GM21367 (cell line): ENCODE results near the gene GBF1.
"Not testable (repeated sequence)": the region's sequence is repeated elsewhere in the genome, so short reads cannot be mapped to it uniquely, and the experiment has no call there.

Experiments
- ATAC-seq: cut with Tn5 transposase; IDR thresholded peaks from one replicate; pipeline ENCODE4 v1.9.1; 2021; ENCODE audit not compliant: unreplicated experiment

GBF1 gene

GRCh38 chr10:102230861-102231356 is 14.4 kb upstream of the GBF1 start:
- no peak for ATAC-seq

- no peak for ATAC-seq
These were observed 13.7 kb upstream of the GBF1 start for GRCh38 chr10:102231357-102232318.

GRCh38 chr10:102233997-102234396 is 11.3 kb upstream of the GBF1 start:
- ATAC-seq, result no peak

DNA sequence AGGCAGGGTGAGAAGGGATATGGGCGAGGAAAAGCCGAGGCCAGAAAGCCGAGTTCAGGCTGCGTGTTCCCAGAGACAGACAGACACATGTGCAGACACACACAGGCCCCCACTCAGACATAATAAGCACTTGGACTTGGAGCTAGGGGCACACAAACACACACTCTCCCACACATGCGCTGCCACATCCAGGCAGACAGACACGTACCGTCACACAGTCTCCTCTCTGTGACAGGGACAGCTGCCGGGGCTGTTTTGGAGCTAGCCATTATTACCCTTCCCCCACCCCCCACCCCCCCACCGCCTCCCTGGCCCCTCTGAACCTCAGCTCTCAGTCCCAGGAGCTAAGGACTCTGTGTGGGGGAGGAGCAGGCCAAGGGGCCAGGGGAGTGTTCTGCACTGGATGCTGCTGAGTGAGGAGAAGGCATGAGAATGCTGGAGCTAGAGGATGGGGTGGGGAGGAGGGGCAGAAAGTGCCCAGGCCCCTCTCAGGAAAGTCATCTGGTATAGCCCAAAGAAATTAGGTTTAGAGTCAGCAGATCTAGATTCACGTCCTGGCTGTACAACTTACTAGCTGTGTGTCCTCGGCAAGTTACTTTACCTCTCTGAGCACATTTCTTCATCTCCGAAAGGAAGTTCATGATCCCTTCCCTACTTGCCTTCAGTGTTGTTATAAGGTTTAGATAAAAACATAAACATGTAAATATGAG is 10.3 kb upstream of the GBF1 start:
- ATAC-seq, result no peak

DNA sequence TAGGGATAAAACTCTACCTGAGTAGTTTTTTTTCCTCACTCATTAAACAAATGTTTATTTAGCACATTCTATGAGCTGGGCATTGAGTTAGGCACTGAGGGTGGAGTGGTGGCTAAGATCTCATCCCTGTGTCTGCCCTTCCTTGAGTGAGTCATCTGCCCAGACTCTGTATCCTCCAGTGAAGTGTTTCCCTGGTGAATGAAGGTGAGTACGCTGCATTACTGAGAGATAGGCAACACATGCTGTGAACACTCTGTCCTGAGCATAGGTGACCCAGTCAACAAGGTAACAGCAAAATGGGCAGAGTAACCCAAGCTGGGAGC is 9.8 kb upstream of the GBF1 start:
- no peak for ATAC-seq

DNA sequence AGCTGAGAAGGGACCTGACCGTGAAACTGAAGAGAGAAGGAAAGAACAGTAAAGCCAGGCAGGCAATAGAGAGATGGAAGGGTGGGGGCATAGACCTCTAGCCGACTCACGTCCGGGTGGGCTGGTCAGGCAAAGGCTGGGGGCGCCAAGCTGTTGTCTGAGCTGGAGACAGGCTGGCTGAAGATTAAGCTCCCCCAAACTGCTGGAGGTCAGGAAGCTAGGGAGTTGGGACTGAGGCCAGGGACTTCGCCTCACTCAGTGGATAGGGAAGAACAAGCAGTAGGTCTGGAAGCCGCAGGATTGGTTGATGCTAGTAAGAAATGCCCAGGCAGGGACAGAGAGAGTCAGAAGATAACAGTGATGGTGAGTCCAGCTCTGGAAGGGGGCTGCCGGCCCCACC is 9.3 kb upstream of the GBF1 start:
- ATAC-seq, result no peak

- no peak for ATAC-seq
These were observed 7.5 kb upstream of the GBF1 start for GRCh38 chr10:102237711-102238252.

DNA sequence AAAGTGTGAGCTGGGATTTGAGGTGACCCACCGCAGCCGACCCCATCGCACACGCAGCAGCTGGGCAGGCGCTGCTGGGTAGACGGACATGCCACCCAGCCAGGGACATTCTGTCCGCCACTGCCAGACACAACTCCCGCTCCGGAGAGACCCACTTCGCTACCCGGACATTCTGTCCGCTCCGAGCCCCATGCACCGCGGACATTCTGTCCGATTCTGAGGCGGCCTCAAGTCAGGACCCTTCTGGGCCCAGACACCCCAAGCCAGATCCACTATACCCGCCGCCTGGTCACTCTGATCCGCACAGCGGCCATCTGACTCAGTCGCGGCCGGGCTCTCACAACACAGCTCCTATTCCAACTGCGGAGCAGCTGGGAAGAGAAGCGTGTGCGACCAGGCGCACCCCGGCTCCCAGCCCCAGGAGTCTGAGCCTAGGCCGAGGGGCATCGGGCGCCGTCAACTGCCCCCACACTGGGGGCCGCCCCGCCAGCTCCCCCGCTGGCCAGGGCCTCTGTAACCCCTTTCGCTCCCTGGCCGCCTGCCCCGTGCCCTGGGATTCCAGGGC is 4.8 kb upstream of the GBF1 start:
- no peak for ATAC-seq

- ATAC-seq, result no peak
These were observed 4.3 kb upstream of the GBF1 start for GRCh38 chr10:102241032-102241443.

DNA sequence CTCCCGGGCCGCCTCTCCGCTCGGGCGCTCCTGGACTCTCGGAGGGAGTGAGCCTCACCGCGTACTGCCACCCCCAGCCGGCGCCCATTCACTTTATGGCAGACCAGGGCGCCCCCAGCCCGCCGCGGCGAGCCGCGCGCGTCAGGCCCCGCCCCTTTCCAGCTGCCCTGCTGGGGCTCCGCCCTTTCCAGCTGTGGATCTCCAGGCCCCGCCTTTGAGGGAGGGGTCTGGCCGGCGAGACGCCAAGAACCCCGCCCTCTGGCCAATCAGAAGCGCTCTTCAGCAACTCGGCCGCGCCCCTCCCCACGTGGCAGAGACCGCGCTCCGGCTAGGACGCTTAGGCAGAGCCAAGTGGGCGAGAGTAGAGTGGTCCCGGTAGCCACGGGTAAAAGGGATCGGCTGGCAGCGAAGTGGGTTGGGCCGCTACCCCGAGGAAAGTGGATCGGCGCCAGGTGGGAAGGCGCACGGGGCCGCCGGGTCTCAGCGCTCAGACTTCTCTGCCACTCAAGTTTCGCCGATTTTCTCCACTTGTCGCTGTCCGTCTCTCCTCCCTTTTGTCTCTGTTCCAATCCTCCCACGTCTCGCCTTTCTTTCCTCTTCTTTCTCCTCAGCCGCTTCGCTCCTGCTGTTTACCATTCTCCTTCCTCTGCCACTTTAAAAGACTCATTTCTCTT is 3.8 kb upstream of the GBF1 start, which contains the start of gene PITX3:
Gene PITX3 (minus strand): TSS at position 69 of the 674 bp plus-strand sequence. CDS start 9,432 bp downstream, outside the sequence.
- peak; percentile 30 for ATAC-seq

DNA sequence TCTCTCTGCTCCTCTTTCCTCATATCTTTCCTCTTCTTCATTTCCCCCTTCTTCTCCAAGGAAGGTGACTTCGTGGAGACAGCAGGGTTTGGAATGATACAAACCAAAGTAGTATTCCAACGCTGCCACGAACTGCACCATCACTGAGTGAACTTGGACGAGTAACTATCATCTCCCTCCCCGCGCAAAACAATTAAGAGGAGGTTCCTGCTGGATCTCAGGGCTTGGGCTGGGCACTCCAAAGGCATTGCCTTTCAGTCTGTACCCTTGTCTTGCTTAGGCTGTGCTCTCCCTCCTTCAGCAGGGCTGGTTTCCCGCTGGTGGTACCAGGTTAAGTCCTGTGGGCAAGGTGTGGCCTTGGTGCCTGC is 3.2 kb upstream of the GBF1 start:
- no peak for ATAC-seq

DNA sequence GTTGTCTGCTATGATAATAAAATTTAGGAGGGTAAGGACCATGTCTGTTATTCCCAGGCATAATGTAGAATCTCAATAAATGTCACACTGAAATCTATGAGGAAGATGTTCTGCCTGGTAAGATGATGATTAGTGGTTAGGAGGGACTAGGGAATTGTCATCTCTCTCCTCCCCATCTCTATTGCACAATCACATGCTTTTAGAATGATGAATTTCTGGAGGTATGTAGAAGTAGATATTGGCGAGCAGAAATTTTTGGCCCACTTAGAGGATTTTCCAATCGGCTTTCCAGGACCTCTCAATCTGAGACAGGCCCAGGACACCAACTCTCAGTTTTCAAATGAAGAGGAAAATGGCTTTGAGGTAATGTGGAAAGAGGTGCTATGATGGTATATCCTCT is 2.0 kb upstream of the GBF1 start:
- no peak for ATAC-seq

DNA sequence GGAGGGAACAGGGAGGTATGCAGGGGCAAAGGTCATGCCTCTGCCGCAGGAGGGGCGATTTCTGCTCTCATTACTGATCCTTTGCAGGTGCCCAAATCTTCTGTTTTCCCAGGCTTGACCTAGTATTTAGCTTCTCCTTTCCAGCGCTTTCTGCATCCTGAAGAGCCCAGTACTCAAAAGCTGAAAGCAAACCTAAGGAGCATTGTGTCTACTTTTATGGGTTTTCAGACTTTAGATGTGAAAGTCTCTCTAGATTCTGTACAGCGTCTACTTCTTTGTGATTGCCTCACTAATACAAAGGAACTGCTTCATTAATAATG is 560 bp downstream of the GBF1 start:
- no peak for ATAC-seq

DNA sequence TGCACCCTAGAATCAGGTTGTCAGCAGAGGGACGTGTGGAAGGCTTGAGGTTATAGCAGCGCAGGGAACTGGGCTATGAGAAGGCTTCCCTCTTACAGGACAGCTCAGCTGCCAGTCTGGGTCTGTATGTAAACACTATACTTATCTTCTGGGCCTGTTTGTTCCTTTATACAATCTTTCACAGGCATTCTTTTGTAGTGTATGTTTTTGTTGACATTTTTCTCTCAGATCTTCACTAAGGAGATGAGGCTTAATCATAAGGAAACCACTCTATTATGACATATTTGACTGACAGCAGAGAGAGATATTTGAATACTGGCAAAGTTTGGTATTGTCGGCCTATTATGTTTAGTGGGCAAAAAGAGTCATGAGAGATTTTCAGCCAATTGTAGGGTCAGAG is 929 bp downstream of the GBF1 start:
- no peak for ATAC-seq

- no peak for ATAC-seq
These were observed 2.4 kb downstream of the GBF1 start for GRCh38 chr10:102247734-102248133.

GRCh38 chr10:102252508-102252907 is 7.2 kb downstream of the GBF1 start:
- ATAC-seq, result not testable (repeated sequence)

DNA sequence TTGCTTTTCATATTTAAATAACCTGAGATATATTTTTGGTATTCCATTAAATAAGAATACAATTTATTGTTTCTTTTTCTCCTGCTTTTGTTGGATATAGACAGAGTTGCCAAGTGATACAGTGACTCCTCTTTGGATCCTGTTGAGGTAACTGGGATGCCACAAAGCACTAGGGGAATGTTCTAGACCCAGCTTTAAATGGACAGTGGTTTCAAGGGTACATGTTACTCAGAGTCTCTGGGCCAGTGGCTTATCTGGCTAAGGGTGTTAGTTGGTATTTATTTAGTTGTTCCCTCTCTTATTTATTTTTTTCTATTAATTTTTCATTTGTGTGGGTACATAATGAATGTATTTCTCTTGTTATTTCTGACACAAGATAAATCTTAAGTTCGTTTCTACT is 9.1 kb downstream of the GBF1 start:
- ATAC-seq, result no peak

DNA sequence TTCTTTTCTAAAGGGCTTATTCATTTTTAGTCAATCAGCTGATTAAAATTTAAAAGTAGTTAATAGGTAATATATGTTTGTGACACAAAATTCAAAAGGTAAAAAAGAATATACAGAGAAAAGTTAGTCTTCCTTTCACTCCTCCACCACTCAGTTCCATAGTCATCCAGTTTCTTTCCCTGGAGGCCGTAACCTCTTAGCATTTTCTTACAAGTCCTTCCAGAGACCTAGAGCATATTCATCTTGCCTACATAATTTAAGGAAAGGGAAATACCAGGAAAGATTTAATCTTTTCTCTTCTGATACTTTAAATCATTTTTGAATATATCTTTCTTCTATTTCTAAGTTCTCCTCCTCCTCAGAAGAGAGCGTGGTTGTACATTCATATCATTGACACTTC is 10.1 kb downstream of the GBF1 start:
- no peak for ATAC-seq

- ATAC-seq, result no peak
These were observed 15.9 kb downstream of the GBF1 start for GRCh38 chr10:102261196-102261595.

- ATAC-seq, result no peak
These were observed 16.5 kb downstream of the GBF1 start for GRCh38 chr10:102261842-102262241.

DNA sequence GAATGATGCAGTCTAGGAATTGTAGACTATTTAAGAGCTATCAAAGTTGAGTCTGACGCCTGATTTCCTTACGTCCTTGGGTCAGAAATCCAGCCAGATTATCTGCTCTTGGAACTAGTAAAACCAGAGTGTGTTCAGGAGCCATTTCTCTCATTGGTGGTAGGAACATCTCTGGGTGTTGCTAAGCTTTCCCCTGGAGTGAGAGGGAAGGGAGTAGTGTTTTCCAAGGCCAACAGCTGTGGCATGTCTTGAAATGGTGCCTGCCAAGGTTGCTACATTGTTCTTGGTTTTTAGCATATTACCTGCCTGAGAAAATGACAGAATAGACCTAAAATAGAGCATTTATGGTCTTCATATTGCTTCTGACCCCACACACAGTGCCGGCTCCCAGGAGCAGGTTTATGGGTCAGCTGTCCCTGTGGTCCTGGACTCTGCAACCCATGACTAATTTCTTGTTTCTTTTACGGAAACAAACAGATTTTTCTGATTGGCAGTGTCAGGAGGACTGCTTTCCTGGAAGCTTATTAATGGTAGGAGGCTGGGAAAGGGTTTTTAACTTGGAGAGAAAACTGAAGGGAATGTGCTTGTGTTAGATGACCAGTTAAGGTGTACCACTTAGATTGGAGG is 17.5 kb downstream of the GBF1 start:
- ATAC-seq, result no peak
